GM23338 (cell line): ENCODE results near the gene EPHB2. TPM values are rescaled to one million over a fixed set of nuclear protein-coding genes. Genes with fewer than 3 reads are reported as not detected.

Experiments used
- ATAC-seq: fragments of 200-7000 bp; cut with Tn5 transposase; 3 replicates; pipeline ENCODE4 v1.9.1; 2020
- DNase-seq: peaks from one replicate; pipeline ENCODE4 v3.0.0-alpha.2; 2015; ENCODE audit warnings: low spot score
- H2AFZ ChIP-seq: fragments of 200-600 bp; sonication (generic); 2 replicates; pipeline ENCODE4 v1.8.0; 2016; ENCODE audit warnings: antibody characterized with exemption, mild to moderate bottlenecking, moderate library complexity
- H3F3A ChIP-seq: fragments of 200-600 bp; sonication (generic); replicated peaks from 2 replicates; pipeline ENCODE4 v1.8.0; 2017; ENCODE audit warnings: antibody characterized with exemption, mixed run types, low read depth
- H3K27ac ChIP-seq: fragments of 200-600 bp; sonication (generic); 2 replicates; pipeline ENCODE4 v1.6.1; 2016; ENCODE audit warnings: low read depth
- H3K27me3 ChIP-seq: fragments of 200-600 bp; sonication (generic); 2 replicates; pipeline ENCODE4 v1.8.0; 2016; ENCODE audit warnings: mild to moderate bottlenecking, mixed run types, moderate library complexity; ENCODE audit not compliant: insufficient read depth
- H3K36me3 ChIP-seq: fragments of 200-600 bp; sonication (generic); 2 replicates; pipeline ENCODE4 v1.8.0; 2016; ENCODE audit warnings: mild to moderate bottlenecking; ENCODE audit not compliant: insufficient read depth
- H3K4me1 ChIP-seq: fragments of 200-600 bp; sonication (generic); 2 replicates; pipeline ENCODE4 v1.8.0; 2016; ENCODE audit warnings: mild to moderate bottlenecking, moderate library complexity; ENCODE audit not compliant: insufficient read depth
- H3K4me2 ChIP-seq: fragments of 200-600 bp; sonication (generic); 2 replicates; pipeline ENCODE4 v1.7.1; 2017; ENCODE audit warnings: mixed run types
- H3K4me3 ChIP-seq: fragments of 200-600 bp; sonication (generic); 2 replicates; pipeline ENCODE4 v1.6.1; 2016; ENCODE audit warnings: mixed run types
- H3K79me2 ChIP-seq: fragments of 200-600 bp; sonication (generic); replicated peaks from 2 replicates; pipeline ENCODE4 v1.8.0; 2017; ENCODE audit warnings: mild to moderate bottlenecking; ENCODE audit not compliant: insufficient read depth
- H3K9me2 ChIP-seq: fragments of 200-600 bp; sonication (generic); 2 replicates; pipeline ENCODE4 v1.8.0; 2017; ENCODE audit not compliant: insufficient read depth
- H4K20me1 ChIP-seq: fragments of 200-600 bp; sonication (generic); replicated peaks from 2 replicates; pipeline ENCODE4 v1.8.0; 2017; ENCODE audit warnings: mild to moderate bottlenecking; ENCODE audit not compliant: insufficient read depth
- H3K27ac Mint-ChIP-seq: 2 replicates; pipeline ENCODE4 v1.8.0; 2020; ENCODE audit warnings: inconsistent platforms, mild to moderate bottlenecking, moderate library complexity, mixed read lengths
- H3K27me3 Mint-ChIP-seq: 3 replicates; pipeline ENCODE4 v1.8.0; 2022; ENCODE audit warnings: low read depth, mild to moderate bottlenecking, moderate library complexity, mixed read lengths, inconsistent platforms; ENCODE audit not compliant: insufficient read depth, poor library complexity
- H3K36me3 Mint-ChIP-seq: 3 replicates; pipeline ENCODE4 v1.8.0; 2021; ENCODE audit warnings: low read depth, mild to moderate bottlenecking, inconsistent platforms, moderate library complexity, mixed read lengths
- H3K4me1 Mint-ChIP-seq: 3 replicates; pipeline ENCODE4 v1.8.0; 2020; ENCODE audit warnings: mild to moderate bottlenecking, inconsistent platforms, mixed read lengths
- H3K4me3 Mint-ChIP-seq: 3 replicates; pipeline ENCODE4 v1.8.0; 2021; ENCODE audit warnings: moderate library complexity, mild to moderate bottlenecking, inconsistent platforms, mixed read lengths
- H3K9me3 Mint-ChIP-seq: 3 replicates; pipeline ENCODE4 v1.8.0; 2020; ENCODE audit warnings: moderate library complexity, mild to moderate bottlenecking, inconsistent platforms, mixed read lengths
- EZH2phosphoT487 ChIP-seq: fragments of 200-600 bp; sonication (generic); IDR thresholded peaks from one replicate; pipeline ENCODE4 v1.8.1; 2018; ENCODE audit warnings: antibody characterized with exemption; ENCODE audit not compliant: unreplicated experiment
- JUNB ChIP-seq: IDR thresholded peaks from one replicate; pipeline ENCODE4 v1.6.1; 2016; ENCODE audit warnings: antibody characterized with exemption; ENCODE audit not compliant: unreplicated experiment
- ZNF114 ChIP-seq: fragments of 250-450 bp; sonication (Bioruptor Pico); IDR thresholded peaks from 2 replicates; pipeline ENCODE4 v1.5.0; 2020; ENCODE audit warnings: mild to moderate bottlenecking, moderate library complexity
- polyA plus RNA-seq: library from polyadenylated mRNA; unstranded; fragments of >200 nt; fragmentation: Nextera tagmentation; extraction: Ambion mirVana; gene quantifications from 2 replicates; pipeline ENCODE4 v1.2.1, GENCODE V29; 2016
- total RNA-seq: library from RNA; depleted of rRNA; stranded (reverse); fragments of >200 nt; shearing (Covaris generic); gene quantifications from 2 replicates; pipeline ENCODE4 v1.2.3, GENCODE V29; 2014
- TF ChIP-seq, protein P1 (sequence below): fragments of 250-450 bp; sonication (Bioruptor Pico); IDR thresholded peaks from 2 replicates; pipeline ENCODE4 v1.5.0; 2020; ENCODE audit warnings: mild to moderate bottlenecking, moderate library complexity
- TF ChIP-seq, protein P2 (sequence below), 2 experiments: fragments of 200-600 bp in 1 of 2; sonication (generic) in 1 of 2; conservative IDR thresholded peaks; 2 replicates each; pipeline versions ENCODE4 v1.5.1 to v1.6.1; 2016 to 2017; ENCODE audit warnings: antibody characterized with exemption in 2 of 2, low read depth in 2 of 2, mild to moderate bottlenecking in 2 of 2, moderate library complexity in 1 of 2

Gene EPHB2
- total and polyA plus RNA-seq, 2 experiments from 2014 or later = 4.1 to 20.1 TPM

DNA sequence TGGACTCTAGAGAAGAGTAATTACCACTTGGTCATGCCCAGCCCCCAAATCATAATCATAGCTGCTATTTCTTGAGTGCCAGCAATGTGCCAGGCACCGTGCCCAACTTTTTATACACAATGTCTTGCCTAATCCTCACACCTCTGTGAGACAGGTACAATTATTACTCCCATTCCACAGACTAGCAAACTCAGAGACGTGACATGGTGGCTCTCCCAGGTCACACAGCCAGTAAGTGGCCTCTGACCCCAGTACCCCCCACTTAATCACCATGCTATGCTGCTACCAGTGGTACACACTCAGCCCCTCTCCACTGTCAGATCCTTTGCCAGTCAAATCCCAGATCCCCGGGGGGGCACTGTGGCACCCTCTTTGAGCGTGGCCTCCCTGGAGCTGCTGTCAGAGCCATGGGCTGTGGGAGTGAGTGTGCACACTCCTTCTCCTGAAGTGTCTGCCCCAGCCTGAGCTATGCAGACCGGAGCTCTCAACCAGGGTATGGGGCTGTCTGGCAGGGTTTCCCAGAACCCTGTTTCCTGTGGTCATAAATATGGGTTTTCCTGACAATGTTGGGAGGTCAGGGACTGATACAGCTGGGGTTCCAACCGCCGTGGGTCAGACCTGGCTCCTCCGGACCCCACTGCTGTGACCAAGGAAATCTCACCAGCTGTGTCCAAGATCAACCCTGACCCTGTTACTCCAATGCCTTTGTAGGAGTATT lies 210.3 kb downstream of the EPHB2 start:
- ATAC-seq (no peak), DNase-seq (no peak)
- no peaks in the 10 kb centered on the region; the same call in 1 of the 3 replicates for H3K4me1 Mint-ChIP-seq
- H3K9me3 Mint-ChIP-seq = no peaks in the 10 kb centered on the region
- no peaks in the 10 kb centered on the region for H3F3A ChIP-seq
- no peaks in the 10 kb centered on the region for H3K79me2 ChIP-seq
- no peak overlapping the region for H3K4me3 ChIP-seq
- no peak overlapping the region for H3K27ac Mint-ChIP-seq
- no peaks in the 10 kb centered on the region for H3K4me1 ChIP-seq
- H3K27ac ChIP-seq = no peak overlapping the region
- H3K36me3 ChIP-seq = no peaks in the 10 kb centered on the region
- no peak overlapping the region for H3K4me3 Mint-ChIP-seq
- H3K27me3 Mint-ChIP-seq = peaks cover 9% of the 10 kb centered on the region
- H3K9me2 ChIP-seq = no peaks in the 10 kb centered on the region
- H4K20me1 ChIP-seq = no peaks in the 10 kb centered on the region
- no peaks in the 10 kb centered on the region for H3K36me3 Mint-ChIP-seq
- H2AFZ ChIP-seq = no peak overlapping the region
- TF ChIP-seq JUNB = no peak
- H3K27me3 ChIP-seq = no peaks in the 10 kb centered on the region
- H3K4me2 ChIP-seq = no peak overlapping the region

DNA sequence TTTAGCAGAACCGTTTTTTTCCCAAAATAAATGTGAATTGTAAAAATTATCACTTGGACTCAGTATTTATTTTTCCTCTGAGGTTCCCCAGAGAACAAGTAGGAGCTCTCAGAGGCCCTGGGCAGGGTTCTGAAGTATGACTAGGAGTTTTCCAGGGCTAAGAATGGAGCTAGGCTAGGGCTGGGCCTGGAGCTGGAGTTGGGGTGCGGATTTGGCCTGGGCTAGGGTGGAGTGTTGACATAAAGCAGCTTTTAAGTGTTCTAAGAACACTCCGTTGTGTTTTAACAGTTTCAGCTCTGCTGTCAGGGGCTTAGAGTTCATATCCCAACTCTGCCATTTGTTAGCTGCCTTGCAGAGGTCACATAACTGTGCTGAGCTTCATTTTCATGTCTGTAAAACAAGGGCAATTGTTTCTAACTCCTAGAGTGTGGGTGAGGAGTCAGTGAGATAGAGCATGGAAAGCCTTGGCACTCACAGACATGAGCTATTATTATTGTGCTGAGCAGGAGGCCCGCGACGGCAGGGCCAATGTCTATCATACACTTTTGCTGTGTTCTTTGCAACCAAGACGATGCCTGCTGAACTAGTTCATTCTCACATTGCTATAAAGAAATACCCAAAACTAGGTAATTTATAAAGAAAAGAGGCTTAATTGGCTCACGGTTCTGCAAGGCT lies 210.9 kb downstream of the EPHB2 start:
- no peaks in the 10 kb centered on the region; the same call in 1 of the 3 replicates for H3K4me1 Mint-ChIP-seq
- H3F3A ChIP-seq = no peaks in the 10 kb centered on the region
- H3K27me3 Mint-ChIP-seq = peaks cover 9% of the 10 kb centered on the region
- H3K4me2 ChIP-seq = no peak overlapping the region
- no peaks in the 10 kb centered on the region for H3K9me2 ChIP-seq
- no peak for TF ChIP-seq ZNF114 (CRISPR knock-in tag)
- H3K4me3 ChIP-seq = no peak overlapping the region
- H3K36me3 ChIP-seq = no peaks in the 10 kb centered on the region
- no peaks in the 10 kb centered on the region for H3K9me3 Mint-ChIP-seq
- H3K4me3 Mint-ChIP-seq = no peak overlapping the region
- no peaks in the 10 kb centered on the region for H3K36me3 Mint-ChIP-seq
- ATAC-seq (no peak), DNase-seq (no peak)
- H2AFZ ChIP-seq = no peak overlapping the region
- H3K27ac Mint-ChIP-seq = no peak overlapping the region
- no peaks in the 10 kb centered on the region for H3K27me3 ChIP-seq
- H4K20me1 ChIP-seq = no peaks in the 10 kb centered on the region
- no peak overlapping the region for H3K27ac ChIP-seq
- no peaks in the 10 kb centered on the region for H3K79me2 ChIP-seq
- H3K4me1 ChIP-seq = no peaks in the 10 kb centered on the region

DNA sequence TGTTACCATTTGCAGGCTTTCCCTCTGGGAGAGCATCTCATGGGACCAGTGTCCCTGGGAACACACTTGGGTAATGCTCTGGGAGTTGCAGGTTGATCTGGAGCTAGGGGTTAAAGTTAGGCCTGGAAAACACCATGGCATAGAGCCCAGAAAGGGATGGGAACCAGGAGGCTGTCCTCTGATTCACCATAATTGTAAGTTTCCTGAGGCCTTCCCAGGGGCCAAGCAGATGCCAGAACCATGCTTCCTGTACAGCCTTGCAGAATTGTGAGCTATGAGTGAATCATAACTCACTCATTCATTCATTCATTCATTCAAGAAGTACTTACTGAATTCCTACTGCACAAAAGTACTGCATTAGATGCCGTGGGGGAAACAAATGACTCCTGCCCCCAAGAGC lies 212.0 kb downstream of the EPHB2 start:
- Histone ChIP-seq H3K4me1 (no peaks in the 10 kb centered on the region), H3K79me2 (no peaks in the 10 kb centered on the region), H3K9me2 (no peaks in the 10 kb centered on the region), H3K27ac (no peak overlapping the region), H3F3A (no peaks in the 10 kb centered on the region), H3K4me2 (no peak overlapping the region), H3K4me3 (no peak overlapping the region), H2AFZ (no peak overlapping the region), H3K27me3 (no peaks in the 10 kb centered on the region), H4K20me1 (no peaks in the 10 kb centered on the region), H3K36me3 (no peaks in the 10 kb centered on the region)
- no peak for DNase-seq
- Mint-ChIP-seq H3K27me3 (peaks cover 9% of the 10 kb centered on the region), H3K36me3 (no peaks in the 10 kb centered on the region), H3K4me3 (no peak overlapping the region), H3K4me1 (no peaks in the 10 kb centered on the region; the same call in 1 of the 3 replicates), H3K27ac (no peak overlapping the region), H3K9me3 (no peaks in the 10 kb centered on the region)
- TF ChIP-seq ZNF114 (CRISPR knock-in tag) (no peak), JUNB (no peak), EZH2phosphoT487 (no peak)
- TF ChIP-seq, protein P1, sequence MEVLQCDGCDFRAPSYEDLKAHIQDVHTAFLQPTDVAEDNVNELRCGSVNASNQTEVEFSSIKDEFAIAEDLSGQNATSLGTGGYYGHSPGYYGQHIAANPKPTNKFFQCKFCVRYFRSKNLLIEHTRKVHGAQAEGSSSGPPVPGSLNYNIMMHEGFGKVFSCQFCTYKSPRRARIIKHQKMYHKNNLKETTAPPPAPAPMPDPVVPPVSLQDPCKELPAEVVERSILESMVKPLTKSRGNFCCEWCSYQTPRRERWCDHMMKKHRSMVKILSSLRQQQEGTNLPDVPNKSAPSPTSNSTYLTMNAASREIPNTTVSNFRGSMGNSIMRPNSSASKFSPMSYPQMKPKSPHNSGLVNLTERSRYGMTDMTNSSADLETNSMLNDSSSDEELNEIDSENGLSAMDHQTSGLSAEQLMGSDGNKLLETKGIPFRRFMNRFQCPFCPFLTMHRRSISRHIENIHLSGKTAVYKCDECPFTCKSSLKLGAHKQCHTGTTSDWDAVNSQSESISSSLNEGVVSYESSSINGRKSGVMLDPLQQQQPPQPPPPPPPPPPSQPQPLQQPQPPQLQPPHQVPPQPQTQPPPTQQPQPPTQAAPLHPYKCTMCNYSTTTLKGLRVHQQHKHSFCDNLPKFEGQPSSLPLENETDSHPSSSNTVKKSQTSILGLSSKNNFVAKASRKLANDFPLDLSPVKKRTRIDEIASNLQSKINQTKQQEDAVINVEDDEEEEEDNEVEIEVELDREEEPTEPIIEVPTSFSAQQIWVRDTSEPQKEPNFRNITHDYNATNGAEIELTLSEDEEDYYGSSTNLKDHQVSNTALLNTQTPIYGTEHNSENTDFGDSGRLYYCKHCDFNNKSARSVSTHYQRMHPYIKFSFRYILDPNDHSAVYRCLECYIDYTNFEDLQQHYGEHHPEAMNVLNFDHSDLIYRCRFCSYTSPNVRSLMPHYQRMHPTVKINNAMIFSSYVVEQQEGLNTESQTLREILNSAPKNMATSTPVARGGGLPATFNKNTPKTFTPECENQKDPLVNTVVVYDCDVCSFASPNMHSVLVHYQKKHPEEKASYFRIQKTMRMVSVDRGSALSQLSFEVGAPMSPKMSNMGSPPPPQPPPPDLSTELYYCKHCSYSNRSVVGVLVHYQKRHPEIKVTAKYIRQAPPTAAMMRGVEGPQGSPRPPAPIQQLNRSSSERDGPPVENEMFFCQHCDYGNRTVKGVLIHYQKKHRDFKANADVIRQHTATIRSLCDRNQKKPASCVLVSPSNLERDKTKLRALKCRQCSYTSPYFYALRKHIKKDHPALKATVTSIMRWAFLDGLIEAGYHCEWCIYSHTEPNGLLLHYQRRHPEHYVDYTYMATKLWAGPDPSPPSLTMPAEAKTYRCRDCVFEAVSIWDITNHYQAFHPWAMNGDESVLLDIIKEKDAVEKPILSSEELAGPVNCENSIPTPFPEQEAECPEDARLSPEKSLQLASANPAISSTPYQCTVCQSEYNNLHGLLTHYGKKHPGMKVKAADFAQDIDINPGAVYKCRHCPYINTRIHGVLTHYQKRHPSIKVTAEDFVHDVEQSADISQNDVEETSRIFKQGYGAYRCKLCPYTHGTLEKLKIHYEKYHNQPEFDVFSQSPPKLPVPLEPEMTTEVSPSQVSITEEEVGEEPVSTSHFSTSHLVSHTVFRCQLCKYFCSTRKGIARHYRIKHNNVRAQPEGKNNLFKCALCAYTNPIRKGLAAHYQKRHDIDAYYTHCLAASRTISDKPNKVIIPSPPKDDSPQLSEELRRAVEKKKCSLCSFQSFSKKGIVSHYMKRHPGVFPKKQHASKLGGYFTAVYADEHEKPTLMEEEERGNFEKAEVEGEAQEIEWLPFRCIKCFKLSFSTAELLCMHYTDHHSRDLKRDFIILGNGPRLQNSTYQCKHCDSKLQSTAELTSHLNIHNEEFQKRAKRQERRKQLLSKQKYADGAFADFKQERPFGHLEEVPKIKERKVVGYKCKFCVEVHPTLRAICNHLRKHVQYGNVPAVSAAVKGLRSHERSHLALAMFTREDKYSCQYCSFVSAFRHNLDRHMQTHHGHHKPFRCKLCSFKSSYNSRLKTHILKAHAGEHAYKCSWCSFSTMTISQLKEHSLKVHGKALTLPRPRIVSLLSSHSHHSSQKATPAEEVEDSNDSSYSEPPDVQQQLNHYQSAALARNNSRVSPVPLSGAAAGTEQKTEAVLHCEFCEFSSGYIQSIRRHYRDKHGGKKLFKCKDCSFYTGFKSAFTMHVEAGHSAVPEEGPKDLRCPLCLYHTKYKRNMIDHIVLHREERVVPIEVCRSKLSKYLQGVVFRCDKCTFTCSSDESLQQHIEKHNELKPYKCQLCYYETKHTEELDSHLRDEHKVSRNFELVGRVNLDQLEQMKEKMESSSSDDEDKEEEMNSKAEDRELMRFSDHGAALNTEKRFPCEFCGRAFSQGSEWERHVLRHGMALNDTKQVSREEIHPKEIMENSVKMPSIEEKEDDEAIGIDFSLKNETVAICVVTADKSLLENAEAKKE = no peak
- TF ChIP-seq, protein P2, sequence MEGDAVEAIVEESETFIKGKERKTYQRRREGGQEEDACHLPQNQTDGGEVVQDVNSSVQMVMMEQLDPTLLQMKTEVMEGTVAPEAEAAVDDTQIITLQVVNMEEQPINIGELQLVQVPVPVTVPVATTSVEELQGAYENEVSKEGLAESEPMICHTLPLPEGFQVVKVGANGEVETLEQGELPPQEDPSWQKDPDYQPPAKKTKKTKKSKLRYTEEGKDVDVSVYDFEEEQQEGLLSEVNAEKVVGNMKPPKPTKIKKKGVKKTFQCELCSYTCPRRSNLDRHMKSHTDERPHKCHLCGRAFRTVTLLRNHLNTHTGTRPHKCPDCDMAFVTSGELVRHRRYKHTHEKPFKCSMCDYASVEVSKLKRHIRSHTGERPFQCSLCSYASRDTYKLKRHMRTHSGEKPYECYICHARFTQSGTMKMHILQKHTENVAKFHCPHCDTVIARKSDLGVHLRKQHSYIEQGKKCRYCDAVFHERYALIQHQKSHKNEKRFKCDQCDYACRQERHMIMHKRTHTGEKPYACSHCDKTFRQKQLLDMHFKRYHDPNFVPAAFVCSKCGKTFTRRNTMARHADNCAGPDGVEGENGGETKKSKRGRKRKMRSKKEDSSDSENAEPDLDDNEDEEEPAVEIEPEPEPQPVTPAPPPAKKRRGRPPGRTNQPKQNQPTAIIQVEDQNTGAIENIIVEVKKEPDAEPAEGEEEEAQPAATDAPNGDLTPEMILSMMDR (conservative IDR thresholded peaks at IDR 0.05; ENCODE audit: low read depth in 2 of 2) = no peak
- no peak for ATAC-seq
